ENCODE results near the gene PPP1R13L. TPM values are rescaled to one million over a fixed set of nuclear protein-coding genes. Genes with fewer than 3 reads are reported as not detected.
A peak's percentile ranks its signal among the peaks of the same experiment; 100 is the strongest.
"Not testable (repeated sequence)": the region's sequence is repeated elsewhere in the genome, so short reads cannot be mapped to it uniquely, and the experiment has no call there.

The PPP1R13L gene
- total RNA-seq, 1 experiment from 2014 or later: 21.0 TPM

DNA sequence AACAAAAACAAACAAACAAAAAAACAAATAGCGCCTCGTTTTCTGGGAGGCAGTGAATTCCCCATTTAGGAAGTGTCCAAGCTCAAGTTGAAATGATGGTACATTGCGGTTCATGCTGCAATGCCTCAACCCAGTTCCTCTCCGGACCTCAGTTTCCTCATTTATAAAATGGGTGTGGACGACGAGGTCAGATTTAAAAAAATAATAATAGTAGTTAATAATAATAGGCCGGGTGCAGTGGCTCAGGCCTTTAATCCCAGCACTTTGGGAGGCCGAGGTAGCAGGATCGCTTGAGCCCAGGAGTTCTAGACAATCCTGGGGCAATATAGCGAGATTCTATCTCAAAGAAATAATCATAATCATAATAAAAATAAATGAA lies 34.3 kb upstream of the PPP1R13L start:
- in situ Hi-C loops (cut with HindIII; ENCODE audit: low sequenced_read_pairs): no loop called here
- no peak for DNase-seq (ENCODE audit: low spot score)

GRCh38 chr19:45437328-45437727 lies 32.5 kb upstream of the PPP1R13L start:
- in situ Hi-C loops (cut with HindIII; ENCODE audit: low sequenced_read_pairs): no loop called here

GRCh38 chr19:45432543-45432942 lies 27.7 kb upstream of the PPP1R13L start:
- in situ Hi-C loops (cut with HindIII; ENCODE audit: low sequenced_read_pairs); DNase-seq (ENCODE audit: low spot score): not testable (repeated sequence)

More at GRCh38 chr19:45437328-45437727, 32.5 kb upstream of the PPP1R13L start:
- DNase-seq (ENCODE audit: low spot score): no peak

DNA sequence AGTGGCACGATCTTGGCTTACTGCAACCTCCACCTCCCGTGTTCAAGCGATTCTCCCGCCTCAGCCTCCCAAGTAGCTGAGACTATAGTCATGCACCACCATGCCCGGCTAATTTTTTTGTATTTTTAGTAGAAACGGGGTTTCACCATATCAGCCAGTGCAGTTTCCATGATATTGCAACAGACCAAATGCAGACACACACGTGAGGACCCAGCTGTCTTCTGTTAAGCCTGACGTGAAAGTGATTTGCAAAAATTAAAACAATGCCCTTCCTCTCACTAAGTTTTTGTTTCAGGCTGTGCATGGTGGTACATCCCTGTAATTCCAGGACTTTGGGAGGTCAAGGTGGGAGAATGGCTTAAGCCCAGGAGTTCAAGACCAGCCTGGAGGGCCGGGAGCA lies 26.1 kb upstream of the PPP1R13L start:
- DNase-seq (ENCODE audit: low spot score); in situ Hi-C loops (cut with HindIII; ENCODE audit: low sequenced_read_pairs): not testable (repeated sequence)

GRCh38 chr19:45429896-45430295 lies 25.0 kb upstream of the PPP1R13L start:
- in situ Hi-C loops (cut with HindIII; ENCODE audit: low sequenced_read_pairs); DNase-seq (ENCODE audit: low spot score): not testable (repeated sequence)

DNA sequence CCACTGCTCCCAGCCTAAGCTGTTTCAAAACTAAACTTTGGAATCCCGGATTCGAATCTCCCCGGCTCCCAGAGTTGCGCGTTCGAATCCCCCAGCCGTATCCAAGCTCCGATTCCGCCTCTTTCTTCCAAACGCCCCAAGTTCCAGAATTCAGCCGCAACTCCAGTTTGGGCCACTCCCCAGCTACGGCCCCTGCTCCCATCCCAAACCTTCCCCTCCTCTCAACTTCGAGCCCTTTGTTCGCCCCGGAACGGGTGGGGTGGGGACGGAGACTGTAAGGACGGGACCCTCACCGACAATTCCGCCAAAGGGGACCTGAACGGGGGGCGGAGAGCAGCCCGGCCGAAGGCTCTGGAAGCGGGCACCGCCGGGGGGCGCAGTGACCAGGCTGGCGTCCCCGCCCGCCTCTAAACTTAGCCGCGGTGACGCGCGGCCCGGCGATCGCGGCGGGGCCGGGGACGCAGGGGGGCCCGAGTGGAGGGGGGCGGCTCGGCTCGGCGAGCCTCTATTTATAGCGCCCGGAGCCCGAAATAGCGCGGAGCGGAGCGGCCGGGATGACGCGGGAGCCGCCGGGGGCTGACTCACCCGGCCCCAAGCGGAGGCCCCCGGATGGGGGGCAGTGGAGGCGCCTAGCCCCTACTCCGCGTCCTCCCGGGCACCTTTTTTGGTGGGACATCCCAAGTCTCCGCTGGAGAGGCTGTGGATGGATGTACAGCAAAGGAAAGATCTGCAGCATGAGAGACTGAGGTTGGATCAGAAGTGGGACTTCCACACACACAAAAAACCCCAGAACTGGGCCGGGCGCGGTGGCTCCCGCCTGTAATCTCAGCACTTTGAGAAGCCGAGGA lies 23.7 kb upstream of the PPP1R13L start:
- no peak for DNase-seq (ENCODE audit: low spot score)
- in situ Hi-C loops (cut with HindIII; ENCODE audit: low sequenced_read_pairs): no loop called here

DNA sequence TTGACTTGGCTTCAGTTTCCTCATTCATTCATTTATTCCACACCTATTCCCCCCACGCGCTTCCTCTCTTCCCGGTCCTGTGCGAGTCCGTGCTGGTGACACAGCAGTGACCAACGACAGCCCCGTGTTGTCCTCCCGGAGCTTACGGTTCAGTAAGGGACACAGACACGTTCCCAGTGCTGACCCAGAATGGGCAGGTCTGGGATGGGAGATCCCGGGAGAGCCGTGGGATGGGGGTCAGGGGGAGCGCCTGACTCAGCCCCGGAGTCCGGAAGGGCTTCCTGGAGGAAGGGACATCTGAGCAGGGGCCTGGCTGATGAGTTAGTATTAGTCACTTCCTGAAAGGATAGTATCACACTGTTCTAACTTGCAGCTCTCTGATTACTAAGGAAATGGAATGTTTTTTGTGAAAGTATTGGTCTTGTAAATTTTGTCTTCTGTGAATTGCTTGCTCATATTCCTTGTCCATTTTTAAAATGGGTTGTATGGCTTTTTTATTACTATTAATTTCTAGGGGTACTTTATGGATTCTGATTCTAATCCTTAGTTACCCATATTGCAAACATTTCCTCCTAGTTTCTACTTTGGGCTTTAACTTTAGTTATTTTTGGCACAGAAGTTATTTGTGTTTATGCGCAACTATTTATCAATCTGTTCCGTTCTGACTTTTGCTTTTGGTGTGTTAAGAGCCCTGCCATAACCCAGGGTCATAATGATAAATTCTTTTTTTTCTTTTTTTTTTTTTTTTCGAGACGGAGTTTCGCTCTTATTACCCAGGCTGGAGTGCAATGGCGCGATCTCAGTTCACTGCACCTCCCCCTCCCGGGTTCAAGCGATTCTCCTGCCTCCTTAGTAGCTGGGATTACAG lies 19.6 kb upstream of the PPP1R13L start:
- in situ Hi-C loops (cut with HindIII; ENCODE audit: low sequenced_read_pairs): no loop called here
- no peak for DNase-seq (ENCODE audit: low spot score)

DNA sequence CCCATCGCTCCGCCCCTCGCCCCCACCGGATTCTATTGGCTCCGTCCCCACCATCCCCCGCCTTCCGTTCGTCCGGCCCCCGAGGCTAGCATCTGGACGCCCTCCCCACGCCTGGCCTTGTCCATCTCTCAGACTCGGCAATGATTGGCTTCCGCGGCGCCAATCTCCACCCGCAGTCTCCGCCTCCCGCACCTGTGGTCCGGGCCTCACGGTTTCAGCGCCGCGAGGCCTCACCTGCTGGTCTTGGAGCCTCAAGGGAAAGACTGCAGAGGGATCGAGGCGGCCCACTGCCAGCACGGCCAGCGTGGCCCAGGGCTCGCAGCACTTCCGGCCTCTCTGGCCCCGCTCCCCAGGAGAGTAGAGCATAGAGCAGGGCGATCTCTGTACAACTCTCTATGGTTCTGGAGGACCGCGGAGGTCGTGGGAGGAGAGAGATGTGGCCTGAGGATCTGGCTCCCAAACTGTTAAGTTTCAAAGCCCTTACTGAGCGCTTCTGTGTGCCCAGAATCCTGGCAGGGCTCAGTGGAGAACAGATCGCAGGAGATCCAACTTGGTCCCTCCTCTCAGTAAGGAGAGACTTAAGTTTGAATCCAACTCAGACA lies 18.8 kb upstream of the PPP1R13L start, which contains the start of gene ERCC1:
TSS of gene ERCC1 (minus strand) at position 329 of the 602 bp plus-strand sequence. CDS start 543 bp downstream, outside the sequence.
- DNase-seq (ENCODE audit: low spot score): peak; percentile 95
- in situ Hi-C loops (cut with HindIII; ENCODE audit: low sequenced_read_pairs): no loop called here

DNA sequence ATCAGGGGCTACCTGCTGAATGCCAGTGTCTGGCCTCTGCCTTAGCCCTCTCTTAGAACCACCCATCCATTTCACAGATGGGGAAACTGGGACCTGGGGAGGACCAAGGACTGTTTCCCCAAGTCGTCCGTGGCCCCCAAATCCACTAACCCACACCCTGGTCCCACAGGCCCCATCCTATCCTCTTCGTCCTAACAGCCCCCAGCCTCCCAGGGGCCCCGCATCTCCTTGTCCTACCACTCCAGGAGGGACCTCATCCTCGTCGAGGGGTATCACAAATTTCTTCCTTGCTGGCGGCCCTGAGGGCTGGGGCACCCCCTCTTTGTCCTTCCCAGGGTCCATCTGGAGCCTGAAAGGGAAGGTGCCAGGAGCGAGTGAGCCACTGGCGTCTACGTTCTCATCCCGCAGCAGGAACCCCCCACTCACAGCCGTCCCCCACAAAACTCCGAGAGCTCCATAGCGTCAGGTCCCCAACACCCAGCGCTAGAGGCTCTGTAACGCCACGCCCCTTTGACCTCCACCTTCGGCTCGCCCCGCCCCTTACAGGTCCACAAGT lies 18.2 kb upstream of the PPP1R13L start:
- no peak for DNase-seq (ENCODE audit: low spot score)
- in situ Hi-C loops (cut with HindIII; ENCODE audit: low sequenced_read_pairs): no loop called here

DNA sequence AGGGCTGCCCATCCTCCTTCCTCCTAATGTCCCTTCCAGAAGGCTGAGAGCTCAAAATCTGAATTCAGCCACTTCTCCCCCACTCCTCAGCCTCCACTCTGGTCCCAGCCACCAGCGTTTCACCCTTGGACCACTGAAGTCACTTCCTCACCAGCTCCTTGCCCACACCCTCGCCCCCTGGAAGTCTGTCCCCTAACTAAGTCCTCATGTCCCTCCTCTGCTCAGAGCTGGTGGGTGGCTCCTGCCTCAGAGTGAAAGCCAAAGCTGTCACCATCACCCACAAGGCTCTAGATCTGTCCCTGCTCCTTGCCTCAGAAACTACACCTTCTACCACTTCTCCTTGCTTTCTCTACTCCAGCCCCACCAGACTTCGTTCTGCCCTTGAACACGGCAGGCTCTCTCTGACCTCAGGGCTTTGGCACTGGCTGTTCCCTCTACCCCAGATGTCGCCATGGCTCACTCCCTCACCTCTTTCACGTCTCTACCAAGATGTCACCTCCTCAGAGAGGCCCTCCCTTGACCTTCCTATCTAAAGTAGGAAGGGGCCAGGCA lies 17.2 kb upstream of the PPP1R13L start:
- no peak for DNase-seq (ENCODE audit: low spot score)
- in situ Hi-C loops (cut with HindIII; ENCODE audit: low sequenced_read_pairs): no loop called here

DNA sequence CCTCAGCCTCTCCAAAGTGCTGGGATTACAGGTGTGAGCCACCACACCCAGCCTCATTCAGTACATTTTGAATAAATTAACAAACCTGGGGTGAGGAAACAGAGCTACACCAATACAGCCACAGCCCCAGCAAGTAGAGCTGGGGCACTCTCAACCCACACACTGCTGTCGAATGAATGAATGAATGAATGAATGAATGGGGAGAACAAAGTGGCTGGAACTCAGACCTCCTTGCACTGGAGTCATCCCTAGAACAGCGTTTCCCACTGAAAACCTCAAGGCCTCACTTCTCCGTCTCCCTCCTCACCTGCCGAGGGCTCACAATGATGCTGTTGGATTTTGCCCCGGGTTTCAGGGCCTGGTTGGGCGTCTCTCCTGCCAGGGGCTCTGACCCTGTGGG lies 16.0 kb upstream of the PPP1R13L start:
- in situ Hi-C loops (cut with HindIII; ENCODE audit: low sequenced_read_pairs): no loop called here
- no peak for DNase-seq (ENCODE audit: low spot score)

DNA sequence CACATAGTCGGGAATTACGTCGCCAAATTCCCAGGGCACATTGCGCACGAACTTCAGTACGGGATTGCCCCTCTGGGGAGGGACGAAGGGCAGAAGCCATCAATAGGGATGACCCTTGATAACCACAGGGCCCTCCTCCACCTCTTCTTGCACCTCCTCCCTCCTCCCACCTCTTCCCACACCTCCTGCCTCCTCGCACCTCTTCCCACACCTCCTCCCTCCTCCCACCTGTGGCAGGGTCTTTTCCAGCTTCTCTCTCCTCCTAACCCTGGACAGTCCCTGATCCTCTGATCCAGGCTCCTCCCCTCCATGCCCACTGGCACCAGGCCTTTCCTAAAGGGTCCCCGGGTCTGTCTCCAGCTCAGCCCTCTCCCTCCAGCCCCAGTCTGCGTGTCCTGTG lies 15.5 kb upstream of the PPP1R13L start:
- in situ Hi-C loops (cut with HindIII; ENCODE audit: low sequenced_read_pairs): no loop called here
- no peak for DNase-seq (ENCODE audit: low spot score)

- no peak for DNase-seq (ENCODE audit: low spot score)
- in situ Hi-C loops (cut with HindIII; ENCODE audit: low sequenced_read_pairs): no loop called here
Measured at GRCh38 chr19:45419895-45420294, 15.0 kb upstream of the PPP1R13L start.

GRCh38 chr19:45419396-45419795 lies 14.5 kb upstream of the PPP1R13L start:
- DNase-seq (ENCODE audit: low spot score): peak; percentile 20
- in situ Hi-C loops (cut with HindIII; ENCODE audit: low sequenced_read_pairs): no loop called here

DNA sequence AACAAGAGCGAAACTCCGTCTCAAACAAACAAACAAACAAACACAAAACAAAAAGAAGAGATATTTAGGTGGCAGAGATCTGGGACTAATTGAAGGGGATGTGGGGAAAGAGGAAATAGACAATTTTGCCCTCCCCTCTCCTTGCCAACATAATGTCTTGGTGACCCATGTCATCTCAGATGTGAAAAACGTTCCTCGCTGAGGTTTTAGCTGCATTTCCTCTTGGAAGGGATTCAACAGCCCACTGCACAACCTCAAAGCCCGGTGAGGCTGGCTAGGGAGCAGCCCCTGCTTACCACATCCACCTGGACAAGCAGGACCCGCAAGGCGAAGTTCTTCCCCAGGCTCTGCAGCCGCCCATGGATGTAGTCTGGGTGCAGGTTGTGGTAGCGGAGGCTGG lies 13.9 kb upstream of the PPP1R13L start:
- DNase-seq (ENCODE audit: low spot score): no peak
- in situ Hi-C loops (cut with HindIII; ENCODE audit: low sequenced_read_pairs): no loop called here

GRCh38 chr19:45417151-45417550 lies 12.3 kb upstream of the PPP1R13L start:
- in situ Hi-C loops (cut with HindIII; ENCODE audit: low sequenced_read_pairs): no loop called here
- DNase-seq (ENCODE audit: low spot score): no peak

GRCh38 chr19:45414468-45414867 lies 9.6 kb upstream of the PPP1R13L start:
- in situ Hi-C loops (cut with HindIII; ENCODE audit: low sequenced_read_pairs): no loop called here
- DNase-seq (ENCODE audit: low spot score): no peak

- DNase-seq (ENCODE audit: low spot score): no peak
- in situ Hi-C loops (cut with HindIII; ENCODE audit: low sequenced_read_pairs): no loop called here
Measured at GRCh38 chr19:45413497-45413896, 8.6 kb upstream of the PPP1R13L start.

GRCh38 chr19:45410330-45410729 lies 5.5 kb upstream of the PPP1R13L start:
- in situ Hi-C loops (cut with HindIII; ENCODE audit: low sequenced_read_pairs); DNase-seq (ENCODE audit: low spot score): not testable (repeated sequence)

Measured in G401 (cell line).